Measurements from ENCODE around the gene BTBD19. TPM values are rescaled to one million over a fixed set of nuclear protein-coding genes. Genes with fewer than 3 reads are reported as not detected.
A peak's percentile ranks its signal among the peaks of the same experiment; 100 is the strongest.

The BTBD19 gene
- total RNA-seq, 2 experiments from 2014 or later: 5.2 to 5.6 TPM

GRCh38 chr1:44780583-44781121 is 27.7 kb upstream of the BTBD19 start:
- Mint-ChIP-seq H3K27me3 (no peaks in the 10 kb centered on the region), H3K9me3 (no peaks in the 10 kb centered on the region), H3K36me3 (peaks cover 42% of the 10 kb centered on the region), H3K4me3 (no peak overlapping the region), H3K27ac (no peak overlapping the region), H3K4me1 (peaks cover 38% of the 10 kb centered on the region)
- ATAC-seq (ENCODE audit: low read depth) (no peak), DNase-seq (no peak)
- POLR2A ChIA-PET: interaction anchor here (0.7 to 1.7 kb wide), 6 partner anchors 19 to 59 kb away, joined by 3 to 9 read pairs (median 4); partner anchors contain the start of genes PLK3 and RNU5D-1

DNA sequence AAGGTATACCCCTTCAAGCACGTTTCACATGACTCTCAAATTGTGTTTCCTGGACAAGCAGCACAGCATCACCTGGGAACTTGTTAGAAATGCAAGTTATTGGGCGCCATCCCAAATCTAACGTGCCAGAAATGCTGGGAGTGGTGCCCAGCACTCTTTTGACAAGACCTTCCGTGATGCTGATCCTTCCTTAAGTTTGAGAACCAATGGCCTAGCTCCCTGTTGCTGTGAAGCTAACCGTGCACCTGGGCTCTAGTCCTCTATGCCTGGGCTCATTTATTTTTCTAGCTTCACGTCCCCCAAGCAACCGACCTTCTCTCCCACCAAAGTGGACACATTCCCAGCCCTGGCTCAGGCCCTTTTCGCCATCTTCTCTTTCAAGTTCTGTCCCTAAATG is 24.6 kb upstream of the BTBD19 start:
- H3K27ac Mint-ChIP-seq: peak overlapping the region; percentile 83
- ATAC-seq (ENCODE audit: low read depth): no peak

GRCh38 chr1:44784094-44785028 is 24.0 kb upstream of the BTBD19 start:
- POLR2A ChIA-PET: interaction anchor here (0.7 to 8.4 kb wide), 11 partner anchors 9 to 707 kb away, joined by 3 to 93 read pairs (median 23); partner anchors contain the start of genes BTBD19, DYNLT4, HECTD3 and PLK3
- peak overlapping the region; percentile 71 for H3K4me3 Mint-ChIP-seq
- peaks cover 26% of the 10 kb centered on the region for H3K4me1 Mint-ChIP-seq
- peak; percentile 73 for DNase-seq
- H3K9me3 Mint-ChIP-seq: no peaks in the 10 kb centered on the region
- H3K36me3 Mint-ChIP-seq: peaks cover 15% of the 10 kb centered on the region
- no peaks in the 10 kb centered on the region for H3K27me3 Mint-ChIP-seq
- H3K27ac Mint-ChIP-seq: peak overlapping the region; percentile 83
- ATAC-seq (ENCODE audit: low read depth): peak; percentile 51

More for the DNA sequence above, 24.6 kb upstream of the BTBD19 start:
- Mint-ChIP-seq H3K9me3 (no peaks in the 10 kb centered on the region), H3K27me3 (no peaks in the 10 kb centered on the region), H3K4me1 (peaks cover 29% of the 10 kb centered on the region), H3K36me3 (peaks cover 18% of the 10 kb centered on the region), H3K4me3 (peak overlapping the region; percentile 71)
- POLR2A ChIA-PET: interaction anchor here (0.7 to 8.4 kb wide), 10 partner anchors 8 to 520 kb away, joined by 3 to 93 read pairs (median 24); partner anchors contain the start of genes BTBD19, DYNLT4, HECTD3 and PLK3
- DNase-seq: no peak

- DNase-seq (no peak), ATAC-seq (ENCODE audit: low read depth) (no peak)
- Mint-ChIP-seq H3K9me3 (no peaks in the 10 kb centered on the region), H3K4me1 (peaks cover 26% of the 10 kb centered on the region), H3K27me3 (no peaks in the 10 kb centered on the region), H3K27ac (peak overlapping the region; percentile 71), H3K36me3 (peaks cover 13% of the 10 kb centered on the region), H3K4me3 (peak overlapping the region; percentile 66)
- POLR2A ChIA-PET: interaction anchor here (0.7 to 8.4 kb wide), 12 partner anchors 9 to 706 kb away, joined by 3 to 93 read pairs (median 22); partner anchors contain the start of genes BTBD19, DYNLT4, HECTD3 and PLK3
Measured at GRCh38 chr1:44785029-44785380, 23.3 kb upstream of the BTBD19 start.

DNA sequence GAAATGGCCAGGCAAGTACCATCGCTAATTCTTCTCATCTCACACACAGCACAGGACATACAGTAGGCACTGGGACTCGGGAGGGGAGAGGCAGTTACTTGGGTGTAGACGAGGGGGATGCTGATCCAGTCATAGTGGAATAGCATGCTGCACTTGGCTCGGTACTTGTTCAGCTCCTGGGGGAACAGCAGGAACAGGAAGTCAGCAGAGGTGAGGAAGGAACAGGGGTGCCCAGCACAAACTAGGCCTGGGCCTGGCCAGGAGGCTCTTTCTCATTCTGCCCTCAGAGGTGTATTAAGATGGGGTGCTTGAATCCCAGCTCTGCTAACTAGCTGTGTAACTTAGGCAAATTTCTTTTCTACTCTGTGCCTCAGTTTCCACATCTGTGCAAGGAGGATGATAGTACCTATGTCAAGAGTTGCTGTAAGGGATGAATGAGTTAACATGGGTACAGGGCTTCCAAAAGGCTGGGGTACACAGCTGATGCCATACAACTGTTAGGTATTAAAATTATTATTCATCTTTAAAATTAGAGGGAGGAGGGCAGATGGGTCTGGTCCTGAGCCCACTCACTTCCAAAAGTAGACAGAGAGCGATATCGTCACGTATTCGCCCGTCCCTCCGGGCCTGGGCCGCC is 22.7 kb upstream of the BTBD19 start:
- POLR2A ChIA-PET: interaction anchor here (0.7 to 8.4 kb wide), 10 partner anchors 10 to 226 kb away, joined by 3 to 93 read pairs (median 24); partner anchors contain the start of genes BTBD19, DYNLT4, HECTD3 and PLK3
- DNase-seq (peak; percentile 34), ATAC-seq (ENCODE audit: low read depth) (no peak)
- Mint-ChIP-seq H3K36me3 (peaks cover 7% of the 10 kb centered on the region), H3K27me3 (no peaks in the 10 kb centered on the region), H3K4me3 (peak overlapping the region; percentile 66), H3K27ac (peak overlapping the region; percentile 71), H3K9me3 (no peaks in the 10 kb centered on the region), H3K4me1 (peaks cover 26% of the 10 kb centered on the region)

- peak; percentile 87 for DNase-seq
- Mint-ChIP-seq H3K4me1 (peaks cover 26% of the 10 kb centered on the region), H3K27me3 (no peaks in the 10 kb centered on the region), H3K9me3 (no peaks in the 10 kb centered on the region), H3K27ac (peak overlapping the region; percentile 71), H3K4me3 (peak overlapping the region; percentile 66), H3K36me3 (peaks cover 5% of the 10 kb centered on the region)
- POLR2A ChIA-PET: interaction anchor here (1.0 to 8.4 kb wide), 8 partner anchors 11 to 554 kb away, joined by 3 to 93 read pairs (median 34); partner anchors contain the start of genes BTBD19, DYNLT4, HECTD3 and MUTYH
- peak; percentile 69 for ATAC-seq (ENCODE audit: low read depth)
Measured at GRCh38 chr1:44786138-44786840, 22.0 kb upstream of the BTBD19 start.

- no peaks in the 10 kb centered on the region for H3K9me3 Mint-ChIP-seq
- peak overlapping the region; percentile 71 for H3K27ac Mint-ChIP-seq
- H3K4me1 Mint-ChIP-seq: peaks cover 26% of the 10 kb centered on the region
- no peaks in the 10 kb centered on the region for H3K27me3 Mint-ChIP-seq
- ATAC-seq (ENCODE audit: low read depth): no peak
- no peak for DNase-seq
- H3K36me3 Mint-ChIP-seq: peaks cover 4% of the 10 kb centered on the region
- POLR2A ChIA-PET: interaction anchor here (1.0 to 8.4 kb wide), 8 partner anchors 10 to 553 kb away, joined by 3 to 93 read pairs (median 34); partner anchors contain the start of genes BTBD19, DYNLT4, HECTD3 and MUTYH
- H3K4me3 Mint-ChIP-seq: peak overlapping the region; percentile 66
Measured at GRCh38 chr1:44786841-44787426, 21.4 kb upstream of the BTBD19 start.

GRCh38 chr1:44787506-44787905 is 20.8 kb upstream of the BTBD19 start:
- no peak overlapping the region for H3K4me3 Mint-ChIP-seq
- H3K27ac Mint-ChIP-seq: no peak overlapping the region
- ATAC-seq (ENCODE audit: low read depth) (no peak), DNase-seq (no peak)
- POLR2A ChIA-PET: interaction anchor here (0.9 to 8.4 kb wide), 7 partner anchors 9 to 66 kb away, joined by 4 to 93 read pairs (median 9); partner anchors contain the start of genes PLK3, RNU5D-1 and RPS8
- no peaks in the 10 kb centered on the region for H3K9me3 Mint-ChIP-seq
- no peaks in the 10 kb centered on the region for H3K27me3 Mint-ChIP-seq
- H3K4me1 Mint-ChIP-seq: peaks cover 26% of the 10 kb centered on the region
- H3K36me3 Mint-ChIP-seq: peaks cover 4% of the 10 kb centered on the region

DNA sequence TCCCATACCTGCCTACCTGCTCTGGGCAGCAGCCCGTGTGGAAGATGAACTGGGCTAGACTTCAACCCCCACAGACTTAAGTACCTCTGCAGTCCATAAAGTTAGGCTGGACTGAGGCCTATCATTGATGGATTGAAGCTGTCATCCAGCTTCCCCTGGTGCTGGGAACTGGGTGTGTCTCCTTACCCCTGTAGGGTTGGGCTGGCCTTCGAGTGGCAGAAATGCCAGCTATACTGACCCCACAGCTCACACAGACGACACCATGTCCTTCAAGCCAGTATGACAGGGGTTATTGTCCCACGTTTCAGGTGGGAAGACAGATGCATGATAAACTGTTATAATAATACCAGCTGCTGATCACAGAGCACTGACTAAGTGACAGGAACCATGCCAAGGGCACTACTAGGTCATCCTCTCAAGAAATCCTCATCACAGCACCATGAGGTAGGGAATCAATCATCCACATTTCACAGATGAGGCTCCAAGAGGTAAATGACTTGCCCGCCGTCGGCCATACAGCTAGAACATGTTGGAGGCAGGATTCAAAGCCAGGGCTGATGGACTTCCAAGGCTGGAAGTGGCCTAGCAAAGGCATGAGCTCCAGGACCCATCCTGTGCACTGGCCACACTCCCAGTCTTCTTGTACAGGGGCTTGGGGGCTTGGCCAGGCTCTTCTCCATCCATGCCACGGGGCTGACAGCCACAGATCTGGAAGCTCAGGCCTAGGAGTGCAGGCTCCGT is 20.0 kb upstream of the BTBD19 start, which contains the start of gene BEST4:
Gene BEST4 (minus strand): TSS at position 51 of the 741 bp plus-strand sequence. CDS start 465 bp downstream, outside the sequence.
- POLR2A ChIA-PET: interaction anchor here (0.9 to 8.4 kb wide), 6 partner anchors 12 to 67 kb away, joined by 4 to 93 read pairs (median 34); partner anchors contain the start of genes PLK3, RNU5D-1 and RPS8
- H3K27ac Mint-ChIP-seq: no peak within 1 kb of the TSS

DNA sequence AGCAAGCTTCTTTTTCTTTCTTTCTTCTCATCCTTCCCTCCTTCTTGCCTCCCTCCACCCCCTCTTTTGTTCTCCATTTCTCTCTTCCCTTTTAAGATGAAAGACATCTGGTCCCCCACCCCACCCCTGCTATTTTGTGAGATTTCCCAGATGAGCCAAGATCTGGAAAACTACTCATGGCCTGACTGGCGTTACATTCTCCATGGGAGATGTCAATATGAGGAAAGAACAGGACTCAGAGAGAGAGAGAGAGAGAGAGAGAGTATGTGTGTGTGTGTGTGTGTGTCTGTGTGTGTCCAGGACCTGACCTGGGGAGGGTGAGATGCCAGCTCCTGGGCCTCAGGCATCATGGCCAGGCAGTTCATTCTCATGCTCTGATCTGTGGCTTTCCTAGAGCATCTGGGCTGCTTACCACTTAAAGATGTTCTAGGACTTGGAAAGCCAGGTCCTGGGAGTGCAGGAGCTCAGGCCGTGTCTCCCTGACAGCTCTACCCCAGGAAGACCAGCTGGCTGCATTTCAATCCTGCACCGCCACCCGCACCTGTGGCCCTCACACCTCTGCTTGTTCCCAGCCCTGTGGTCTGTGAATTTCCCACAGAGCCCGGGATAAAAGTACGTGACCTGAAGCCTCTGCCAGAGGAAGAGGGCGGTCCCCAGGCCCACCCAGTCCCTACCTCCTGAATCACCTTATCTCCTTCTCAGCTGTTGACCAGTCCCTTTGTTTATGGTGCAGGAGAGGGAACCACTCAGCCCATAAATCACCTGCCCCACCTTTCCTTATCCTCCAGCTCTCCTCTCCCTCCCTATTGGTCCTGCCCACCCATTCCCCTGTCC is 17.1 kb upstream of the BTBD19 start:
- no peak for ATAC-seq (ENCODE audit: low read depth)
- Mint-ChIP-seq H3K27me3 (no peaks in the 10 kb centered on the region), H3K4me3 (no peak overlapping the region), H3K9me3 (no peaks in the 10 kb centered on the region), H3K36me3 (no peaks in the 10 kb centered on the region), H3K27ac (no peak overlapping the region), H3K4me1 (peaks cover 4% of the 10 kb centered on the region)
- DNase-seq: no peak
- POLR2A ChIA-PET: interaction anchor here (1.1 to 8.4 kb wide), 7 partner anchors 9 to 221 kb away, joined by 6 to 93 read pairs (median 11); partner anchors contain the start of genes HECTD3, PLK3, RNU5D-1 and RPS8

More for the DNA sequence above, 20.0 kb upstream of the BTBD19 start, which contains the start of gene BEST4:
- Mint-ChIP-seq H3K4me3 (no peak within 1 kb of the TSS), H3K36me3 (peaks cover under 1% of the 10 kb centered on the region), H3K4me1 (peaks cover 25% of the 10 kb centered on the region), H3K27me3 (no peaks in the 10 kb centered on the region), H3K9me3 (no peaks in the 10 kb centered on the region)
- ATAC-seq (ENCODE audit: low read depth) (no peak), DNase-seq (no peak)
